HCT116 (cell line): ENCODE data around the gene MORC1. TPM values are rescaled to one million over a fixed set of nuclear protein-coding genes. Genes with fewer than 3 reads are reported as not detected.

Experiments used
- ATAC-seq: fragments of 200-7000 bp; cut with Tn5 transposase; 2 replicates; pipeline ENCODE4 v1.9.1; 2020; ENCODE audit warnings: mild to moderate bottlenecking, moderate library complexity
- BruUV-seq: library from RNA; stranded (reverse); fragments of 400-500 nt; replicated peaks from 2 replicates; lab custom pipeline; 2021; lab: Mats Ljungman, UMichigan
- CTCF ChIA-PET: fragments of 300-600 bp; sonication (Branson Sonifier 250); formaldehyde crosslinking; loops from one replicate; lab custom pipeline; 2021; ENCODE audit warnings: antibody characterized with exemption; lab: Charles Lee
- POLR2A ChIA-PET: fragments of 300-600, 350-600 bp; sonication (Branson Sonifier 250); formaldehyde crosslinking; loops from one replicate; lab custom pipeline; 2021; ENCODE audit warnings: antibody characterized with exemption; lab: Charles Lee
- RAD21 ChIA-PET, 2 experiments: fragments of 300-600 bp; sonication (Branson Sonifier 250); formaldehyde crosslinking; loops; one replicate each; lab custom pipeline; 2023; ENCODE audit warnings: low total read pairs in 2 of 2; ENCODE audit not compliant: uncharacterized antibody in 2 of 2, unreplicated experiment in 2 of 2, low non-redundant PET in 1 of 2; lab: Charles Lee
- DNase-seq: peaks from one replicate; pipeline ENCODE4 v3.0.0-alpha.2; 2010; ENCODE audit warnings: low read depth, low spot score
- H2AFZ ChIP-seq: fragments of 200-600 bp; shearing (Covaris generic), sonication (generic); 2 replicates; pipeline ENCODE4 v1.6.1; 2017; ENCODE audit warnings: low read depth, mixed run types, mixed read lengths, antibody characterized with exemption, low read length; ENCODE audit not compliant: poor library complexity, severe bottlenecking
- H3K27ac ChIP-seq: 2 replicates; pipeline ENCODE4 v1.5.1; 2012; ENCODE audit warnings: low read depth, low read length
- H3K27me3 ChIP-seq: fragments of 200-600 bp; sonication (generic); 2 replicates; pipeline ENCODE4 v1.6.1; 2016; ENCODE audit warnings: mixed run types, low read length, mixed read lengths; ENCODE audit not compliant: insufficient read depth
- H3K36me3 ChIP-seq, 2 experiments: fragments of 200-500 bp in 1 of 2; fragments of 200-600 bp in 1 of 2; sonication (Bioruptor generic) in 1 of 2; sonication (generic) in 1 of 2; 2 replicates each; pipeline versions ENCODE4 v1.5.1 to v1.6.1; 2014 to 2016; ENCODE audit warnings: low read length in 2 of 2, inconsistent platforms in 1 of 2, mixed read lengths in 1 of 2, mixed run types in 1 of 2; ENCODE audit not compliant: insufficient read depth in 2 of 2, control insufficient read depth in 1 of 2
- H3K4me1 ChIP-seq, 2 experiments: fragments of 200-600 bp in 1 of 2; sonication (generic) in 1 of 2; 2 replicates each; pipeline versions ENCODE4 v1.5.1 to v1.6.1; 2012 to 2017; ENCODE audit warnings: low read length in 2 of 2, inconsistent platforms in 1 of 2, mild to moderate bottlenecking in 1 of 2, mixed read lengths in 1 of 2, mixed run types in 1 of 2, moderate library complexity in 1 of 2; ENCODE audit not compliant: insufficient read depth in 2 of 2, control insufficient read depth in 1 of 2
- H3K4me2 ChIP-seq: fragments of 200-600 bp; sonication (generic); 2 replicates; pipeline ENCODE4 v1.6.1; 2017; ENCODE audit warnings: mixed run types, low read length, mixed read lengths
- H3K4me3 ChIP-seq, 2 experiments: fragments of 200-600 bp in 1 of 2; sonication (generic) in 1 of 2; replicated peaks in 1 of 2; 2 replicates each; pipeline ENCODE4 v1.5.1; 2011 to 2016; ENCODE audit warnings: low read length in 2 of 2, control low read depth in 1 of 2, low read depth in 1 of 2, mild to moderate bottlenecking in 1 of 2, mixed read lengths in 1 of 2, mixed run types in 1 of 2
- H3K79me2 ChIP-seq: fragments of 200-600 bp; sonication (generic); 2 replicates; pipeline ENCODE4 v1.6.1; 2017; ENCODE audit warnings: mild to moderate bottlenecking, mixed run types, low read length, moderate library complexity, mixed read lengths; ENCODE audit not compliant: insufficient read depth
- H3K9ac ChIP-seq: fragments of 200-600 bp; sonication (generic); 2 replicates; pipeline ENCODE4 v1.6.1; 2016; ENCODE audit warnings: low read length, mixed read lengths
- H3K9me2 ChIP-seq: fragments of 200-600 bp; sonication (generic), shearing (Covaris generic); 2 replicates; pipeline ENCODE4 v1.6.1; 2017; ENCODE audit warnings: mixed run types, mild to moderate bottlenecking, moderate library complexity; ENCODE audit not compliant: insufficient read depth
- H3K9me3 ChIP-seq, 2 experiments: fragments of 200-500 bp in 1 of 2; fragments of 200-600 bp in 1 of 2; sonication (Bioruptor generic) in 1 of 2; sonication (generic) in 1 of 2; 2 replicates each; pipeline ENCODE4 v1.6.1; 2014 to 2017; ENCODE audit warnings: low read length in 2 of 2, mixed read lengths in 2 of 2, inconsistent platforms in 1 of 2, low read depth in 1 of 2, mild to moderate bottlenecking in 1 of 2, mixed run types in 1 of 2, moderate library complexity in 1 of 2; ENCODE audit not compliant: control insufficient read depth in 1 of 2, insufficient read depth in 1 of 2
- H4K20me1 ChIP-seq: fragments of 200-600 bp; sonication (generic), shearing (Covaris generic); 2 replicates; pipeline ENCODE4 v1.6.1; 2017; ENCODE audit warnings: mixed run types, mild to moderate bottlenecking, moderate library complexity; ENCODE audit not compliant: insufficient read depth
- CTCF ChIP-seq, 3 experiments: fragments of 200-600 bp in 1 of 3; sonication (generic) in 1 of 3; IDR thresholded peaks in 2 of 3; conservative IDR thresholded peaks in 1 of 3; 2 replicates each; pipeline ENCODE4 v1.5.1; 2012 to 2017; ENCODE audit warnings: low read depth in 2 of 3, low read length in 2 of 3, antibody characterized with exemption in 1 of 3, borderline replicate concordance in 1 of 3, control low read depth in 1 of 3, mild to moderate bottlenecking in 1 of 3, mixed read lengths in 1 of 3, mixed run types in 1 of 3, moderate library complexity in 1 of 3; ENCODE audit not compliant: insufficient read depth in 1 of 3
- EGR1 ChIP-seq: IDR thresholded peaks from 2 replicates; pipeline ENCODE4 v1.6.1; 2012; ENCODE audit warnings: low read depth
- POLR2AphosphoS5 ChIP-seq: IDR thresholded peaks from 2 replicates; pipeline ENCODE4 v1.6.1; 2011; ENCODE audit warnings: mild to moderate bottlenecking, low read depth, low read length, moderate library complexity
- RAD21 ChIP-seq: IDR thresholded peaks from 2 replicates; pipeline ENCODE4 v1.6.1; 2012; ENCODE audit warnings: low read depth, mild to moderate bottlenecking
- REST ChIP-seq: IDR thresholded peaks from 2 replicates; pipeline ENCODE4 v1.6.1; 2012; ENCODE audit warnings: low read depth
- YY1 ChIP-seq: IDR thresholded peaks from 2 replicates; pipeline ENCODE4 v1.6.1; 2011; ENCODE audit warnings: low read length, low read depth, moderate library complexity, mild to moderate bottlenecking; ENCODE audit not compliant: insufficient replicate concordance; ENCODE audit errors: extremely low read depth
- ZNF274 ChIP-seq: fragments of 200-500 bp; sonication (Bioruptor generic); IDR thresholded peaks from 2 replicates; pipeline ENCODE4 v1.6.1; 2014; ENCODE audit warnings: mild to moderate bottlenecking, low read depth, low read length, inconsistent platforms
- intact Hi-C: fragments of 100-400 bp; cut with micrococcal nuclease; formaldehyde crosslinking; loops from 2 replicates; pipeline ENCODE4 v1.10.0; 2022
- total RNA-seq: library from RNA; stranded (reverse); gene quantifications from one replicate; pipeline ENCODE4 v1.2.1, GENCODE V29; 2021; ENCODE audit not compliant: unreplicated experiment

Gene MORC1
- total RNA-seq, 1 experiment from 2014 or later, result not detected

- RAD21 ChIA-PET, result no interaction called here
- no peaks in the 10 kb centered on the region for H3K4me1 ChIP-seq
- no peaks in the 10 kb centered on the region for H3K9me3 ChIP-seq
- H3K4me2 ChIP-seq, result no peak overlapping the region
- no peak overlapping the region for H3K4me3 ChIP-seq
- no peak overlapping the region for H3K27ac ChIP-seq
- TF ChIP-seq YY1 (no peak), EGR1 (no peak), POLR2AphosphoS5 (no peak), REST (no peak), CTCF (IDR thresholded peaks at IDR 0.05 in 2 of 3, conservative IDR thresholded peaks at IDR 0.05 in 1 of 3; ENCODE audit: borderline replicate concordance in 1 of 3, insufficient read depth in 1 of 3, low read depth in 2 of 3, low read length in 2 of 3) (no peak), ZNF274 (no peak), RAD21 (no peak)
- TF ChIP-seq, all 23 proteins: peak for 0
- H3K36me3 ChIP-seq, result no peaks in the 10 kb centered on the region
- ATAC-seq, result no peak
- no peak overlapping the region for H3K9ac ChIP-seq
- intact Hi-C loops, result no loop called here
- no peaks in the 10 kb centered on the region for H3K9me2 ChIP-seq
- ChIA-PET POLR2A (no interaction called here), CTCF (no interaction called here)
- no peaks in the 10 kb centered on the region for H4K20me1 ChIP-seq
- H3K79me2 ChIP-seq, result no peaks in the 10 kb centered on the region
- H3K27me3 ChIP-seq, result no peaks in the 10 kb centered on the region
- no TSS peak for BruUV-seq
- H2AFZ ChIP-seq, result no peak overlapping the region
- DNase-seq, result no peak
Measured at GRCh38 chr3:109115451-109115850, 2.5 kb downstream of the MORC1 start.
